Measurements from ENCODE around the gene PLCB2.

DNA sequence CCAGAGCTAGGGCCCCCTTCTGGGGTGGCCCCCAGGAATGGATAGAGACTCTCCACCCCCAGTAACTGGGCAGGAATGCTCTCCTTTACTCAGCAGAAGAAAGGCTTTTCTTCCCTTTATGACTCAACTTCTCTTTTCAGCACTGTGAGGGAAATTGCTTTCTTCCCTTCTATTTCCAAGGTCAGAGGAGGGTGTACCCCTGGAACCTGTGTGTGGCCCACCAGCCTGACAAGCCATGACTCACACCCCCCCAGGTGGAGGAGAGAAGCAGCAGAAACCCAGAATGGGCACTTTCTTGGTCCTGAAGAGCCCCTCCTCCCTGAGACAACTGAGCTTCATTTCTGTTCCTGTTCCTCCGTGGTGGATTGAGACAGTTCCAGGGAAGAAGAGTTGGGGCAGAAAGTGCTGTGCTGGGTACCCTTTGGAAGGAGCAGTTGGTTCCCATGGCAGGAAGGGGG, 22.2 kb downstream of the PLCB2 start:
- no peak for TF ChIP-seq EZH2phosphoT487 (IDR thresholded peaks at IDR 0.05)
- TF ChIP-seq, protein P1, sequence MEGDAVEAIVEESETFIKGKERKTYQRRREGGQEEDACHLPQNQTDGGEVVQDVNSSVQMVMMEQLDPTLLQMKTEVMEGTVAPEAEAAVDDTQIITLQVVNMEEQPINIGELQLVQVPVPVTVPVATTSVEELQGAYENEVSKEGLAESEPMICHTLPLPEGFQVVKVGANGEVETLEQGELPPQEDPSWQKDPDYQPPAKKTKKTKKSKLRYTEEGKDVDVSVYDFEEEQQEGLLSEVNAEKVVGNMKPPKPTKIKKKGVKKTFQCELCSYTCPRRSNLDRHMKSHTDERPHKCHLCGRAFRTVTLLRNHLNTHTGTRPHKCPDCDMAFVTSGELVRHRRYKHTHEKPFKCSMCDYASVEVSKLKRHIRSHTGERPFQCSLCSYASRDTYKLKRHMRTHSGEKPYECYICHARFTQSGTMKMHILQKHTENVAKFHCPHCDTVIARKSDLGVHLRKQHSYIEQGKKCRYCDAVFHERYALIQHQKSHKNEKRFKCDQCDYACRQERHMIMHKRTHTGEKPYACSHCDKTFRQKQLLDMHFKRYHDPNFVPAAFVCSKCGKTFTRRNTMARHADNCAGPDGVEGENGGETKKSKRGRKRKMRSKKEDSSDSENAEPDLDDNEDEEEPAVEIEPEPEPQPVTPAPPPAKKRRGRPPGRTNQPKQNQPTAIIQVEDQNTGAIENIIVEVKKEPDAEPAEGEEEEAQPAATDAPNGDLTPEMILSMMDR (IDR thresholded peaks at IDR 0.05): no peak
- no peak for TF ChIP-seq EZH2 (IDR thresholded peaks at IDR 0.05)

Measured in neural progenitor cell (in vitro differentiated cells).